ENCODE results near the gene KRTAP5-4.

DNA sequence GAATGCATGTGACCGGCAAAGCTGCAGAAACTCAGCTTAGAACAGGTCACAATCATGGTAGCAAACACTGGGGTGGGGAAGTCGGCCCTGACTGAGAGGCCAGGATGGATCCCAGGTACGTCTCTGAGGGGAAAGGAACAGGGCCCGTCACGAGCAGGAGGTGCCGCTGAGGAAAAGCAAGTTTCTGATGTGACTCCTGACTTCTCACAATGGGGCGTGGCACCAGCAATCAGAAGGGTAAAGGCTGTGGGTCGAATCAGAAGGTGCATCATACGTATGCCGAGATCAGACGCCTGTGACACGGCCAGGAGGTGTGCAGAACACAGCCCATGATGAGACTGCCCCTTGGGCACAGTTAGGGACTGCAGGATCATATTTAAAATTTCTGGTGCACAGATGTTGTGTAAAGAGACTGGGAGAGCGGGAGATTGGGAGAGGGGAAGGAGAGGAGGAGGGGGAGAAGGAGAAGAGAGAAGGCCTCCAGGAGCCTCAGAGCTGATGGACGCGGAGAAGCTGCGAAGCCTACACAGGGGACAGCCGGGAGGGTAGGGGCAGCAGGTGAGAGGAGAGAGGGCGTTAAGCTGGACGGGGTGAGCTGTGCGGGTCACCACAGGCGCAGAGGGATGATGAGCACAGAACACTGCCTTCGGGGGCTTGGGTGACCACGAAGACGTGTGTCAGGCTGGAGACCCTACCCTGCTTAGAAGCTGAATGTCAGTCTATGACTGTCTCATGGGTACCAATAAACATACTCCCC is 38.4 kb upstream of the KRTAP5-4 start:
- TF ChIP-seq, protein P1, sequence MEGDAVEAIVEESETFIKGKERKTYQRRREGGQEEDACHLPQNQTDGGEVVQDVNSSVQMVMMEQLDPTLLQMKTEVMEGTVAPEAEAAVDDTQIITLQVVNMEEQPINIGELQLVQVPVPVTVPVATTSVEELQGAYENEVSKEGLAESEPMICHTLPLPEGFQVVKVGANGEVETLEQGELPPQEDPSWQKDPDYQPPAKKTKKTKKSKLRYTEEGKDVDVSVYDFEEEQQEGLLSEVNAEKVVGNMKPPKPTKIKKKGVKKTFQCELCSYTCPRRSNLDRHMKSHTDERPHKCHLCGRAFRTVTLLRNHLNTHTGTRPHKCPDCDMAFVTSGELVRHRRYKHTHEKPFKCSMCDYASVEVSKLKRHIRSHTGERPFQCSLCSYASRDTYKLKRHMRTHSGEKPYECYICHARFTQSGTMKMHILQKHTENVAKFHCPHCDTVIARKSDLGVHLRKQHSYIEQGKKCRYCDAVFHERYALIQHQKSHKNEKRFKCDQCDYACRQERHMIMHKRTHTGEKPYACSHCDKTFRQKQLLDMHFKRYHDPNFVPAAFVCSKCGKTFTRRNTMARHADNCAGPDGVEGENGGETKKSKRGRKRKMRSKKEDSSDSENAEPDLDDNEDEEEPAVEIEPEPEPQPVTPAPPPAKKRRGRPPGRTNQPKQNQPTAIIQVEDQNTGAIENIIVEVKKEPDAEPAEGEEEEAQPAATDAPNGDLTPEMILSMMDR (IDR thresholded peaks at IDR 0.05) = no peak
- TF ChIP-seq EZH2 (IDR thresholded peaks at IDR 0.05; ENCODE audit: borderline replicate concordance, insufficient read depth, low read depth, low read length, poor library complexity, severe bottlenecking) = no peak

All from B cell (primary cell).